Hippocampal formation (tissue), 2 donors: ENCODE results near the gene ARHGAP26.
"Not testable (repeated sequence)": the region's sequence is repeated elsewhere in the genome, so short reads cannot be mapped to it uniquely, and the experiment has no call there.

Experiments used
- DNase-seq, 2 donors: peaks; one replicate each; lab custom pipeline; 2025; lab: John Stamatoyannopoulos, UW

Gene ARHGAP26

DNA sequence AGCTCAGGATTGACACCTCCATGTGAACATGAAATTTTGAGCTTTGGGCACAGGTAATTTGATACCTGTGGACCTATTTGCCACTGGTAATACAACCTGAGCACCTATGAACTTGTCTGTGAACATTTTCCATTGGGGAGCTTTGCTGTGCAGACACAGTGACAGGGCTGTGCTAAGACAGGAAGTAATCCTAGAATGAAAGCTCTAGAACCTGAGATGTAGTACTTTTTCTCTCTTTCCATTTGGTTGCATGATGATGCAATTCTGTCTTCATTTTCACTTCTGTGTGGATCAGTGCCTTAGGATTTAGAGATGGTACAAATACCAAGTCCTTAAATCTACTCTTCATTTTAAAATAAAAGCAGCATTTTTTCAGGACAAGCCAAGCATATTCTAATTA, 416.4 kb downstream of the ARHGAP26 start:
- no peak for DNase-seq

DNA sequence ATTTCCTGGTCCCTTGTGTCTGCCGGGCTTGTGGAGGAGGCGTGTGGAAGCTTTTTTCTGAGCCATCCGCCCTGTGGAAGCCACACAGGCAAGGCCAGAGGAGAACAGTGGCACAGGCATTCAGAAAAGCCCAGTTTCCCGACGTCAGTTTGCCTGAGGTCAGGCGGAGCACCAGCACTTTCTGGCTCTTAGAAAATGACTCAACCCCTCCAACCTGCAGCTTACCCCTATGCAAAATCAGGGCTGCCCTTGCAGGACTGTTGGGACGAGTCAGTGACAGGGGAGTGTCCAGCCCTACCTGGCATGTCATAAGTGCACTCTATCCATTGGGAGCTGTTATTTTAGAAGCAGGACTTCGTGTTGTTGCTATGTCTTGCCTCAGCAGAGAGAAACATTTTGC, 417.3 kb downstream of the ARHGAP26 start:
- DNase-seq = no peak

DNA sequence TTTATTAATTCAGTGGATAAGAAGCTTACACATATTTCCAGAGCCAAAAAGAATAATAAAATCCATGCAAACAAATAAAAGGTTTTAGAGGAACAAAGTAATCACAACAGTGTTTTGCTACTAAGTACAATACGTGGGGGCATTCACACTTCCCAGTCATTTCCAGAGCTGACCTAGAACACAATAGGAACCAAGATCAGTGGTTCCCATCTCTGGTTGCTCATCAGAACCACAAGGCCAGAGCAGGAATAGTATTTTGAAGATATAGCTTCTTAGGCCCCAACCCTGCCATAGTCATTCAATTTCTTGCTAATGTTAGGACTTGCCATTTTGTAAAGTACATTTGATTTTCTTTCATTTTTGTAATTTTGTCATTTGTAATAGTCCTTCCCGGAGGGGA, 417.9 kb downstream of the ARHGAP26 start:
- DNase-seq = no peak

DNA sequence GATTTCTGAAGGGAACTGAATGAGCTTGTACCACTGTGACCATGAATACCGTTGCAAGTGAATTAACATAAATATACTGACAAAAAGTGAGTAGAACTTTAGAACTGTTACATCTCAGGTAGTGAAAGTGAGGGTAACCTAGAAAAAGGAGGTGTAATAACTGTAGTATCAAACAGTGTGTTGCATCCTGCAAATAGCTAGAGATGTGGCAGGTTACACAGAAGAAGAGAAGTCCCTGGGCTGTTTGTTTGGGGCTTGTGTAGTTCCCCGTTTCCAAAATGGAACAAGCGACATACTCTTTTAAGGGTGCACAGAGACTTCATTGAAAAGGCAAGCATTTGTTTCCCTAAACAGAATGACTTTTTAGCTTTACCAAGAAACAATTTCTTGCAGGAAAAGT, 418.5 kb downstream of the ARHGAP26 start:
- no peak for DNase-seq

DNA sequence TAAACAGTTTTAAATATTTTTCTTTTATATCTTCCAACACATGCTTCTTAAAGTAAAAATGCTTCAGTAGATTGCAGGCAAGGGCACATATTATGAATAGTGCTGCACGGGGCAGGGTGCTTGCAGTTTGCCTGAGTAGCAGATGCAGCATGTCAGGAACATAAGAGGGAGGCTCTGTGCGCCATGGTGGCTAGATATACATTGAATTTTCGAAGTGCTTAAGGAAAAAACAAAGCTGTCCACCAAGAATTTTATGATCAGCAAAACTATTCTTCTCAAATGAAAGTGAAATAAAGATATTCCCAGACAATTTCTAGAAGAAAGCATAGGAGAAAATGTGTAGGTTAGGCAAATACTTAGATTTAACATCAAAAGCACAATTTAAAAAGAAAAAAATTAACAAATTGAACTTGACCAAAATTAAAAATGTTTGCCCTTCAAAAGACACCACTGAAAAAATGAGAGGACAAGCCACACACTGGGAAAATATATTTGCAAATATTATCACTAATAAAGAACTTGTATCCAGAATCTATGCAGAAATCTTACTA, 420.2 kb downstream of the ARHGAP26 start:
- DNase-seq = no peak

DNA sequence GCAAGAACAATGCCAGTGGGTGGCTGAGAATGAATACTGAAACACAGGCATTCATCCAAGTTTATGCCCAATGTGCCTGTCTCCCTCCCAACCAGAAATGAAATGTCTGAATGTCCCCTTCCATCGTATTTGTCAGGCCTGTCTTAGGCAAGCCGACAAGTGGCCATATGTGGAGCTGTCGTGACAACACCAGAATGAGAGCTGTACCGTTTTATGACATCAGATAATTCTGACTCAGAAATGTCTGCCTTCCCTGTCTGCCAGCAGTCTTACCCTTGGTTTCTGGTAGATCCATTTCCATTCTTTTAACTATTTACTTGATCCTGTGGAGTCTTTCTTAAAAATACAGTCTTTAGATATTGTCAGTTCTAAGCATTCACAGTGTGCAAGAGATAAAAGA, 421.5 kb downstream of the ARHGAP26 start:
- no peak for DNase-seq

DNA sequence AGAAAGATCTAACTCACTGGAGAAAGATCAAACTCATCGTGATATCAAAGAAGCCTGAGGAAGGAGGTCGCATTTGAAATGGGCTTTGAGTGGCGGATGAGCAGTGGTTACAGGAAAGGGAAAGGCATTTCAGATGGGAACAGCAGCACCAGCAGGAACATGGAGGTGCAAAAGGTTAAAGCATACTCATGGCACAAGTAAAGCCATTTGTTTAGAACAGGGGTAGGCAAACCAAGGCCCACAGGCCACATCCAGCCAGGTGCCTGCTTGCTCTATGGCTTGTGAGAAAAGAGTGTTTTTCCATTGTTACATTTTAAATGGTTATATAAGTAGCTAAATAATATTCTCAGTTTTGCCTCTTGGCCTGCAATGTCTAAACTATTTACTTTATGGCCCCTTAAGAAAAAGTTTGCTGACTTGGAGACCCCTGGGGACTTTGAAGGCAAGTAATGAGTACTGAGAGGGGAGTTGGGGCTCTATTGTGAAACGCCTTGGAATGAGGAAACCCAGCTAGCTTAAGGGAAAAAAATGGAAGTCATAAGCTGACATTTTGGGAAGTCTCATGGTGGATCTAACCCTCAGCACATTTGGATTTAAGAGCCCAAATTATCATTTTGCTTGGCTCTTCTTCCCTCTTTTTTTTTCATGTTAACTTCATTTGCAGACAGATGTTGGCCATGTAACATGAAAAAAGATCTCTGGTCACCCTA, 422.2 kb downstream of the ARHGAP26 start:
- DNase-seq = no peak

DNA sequence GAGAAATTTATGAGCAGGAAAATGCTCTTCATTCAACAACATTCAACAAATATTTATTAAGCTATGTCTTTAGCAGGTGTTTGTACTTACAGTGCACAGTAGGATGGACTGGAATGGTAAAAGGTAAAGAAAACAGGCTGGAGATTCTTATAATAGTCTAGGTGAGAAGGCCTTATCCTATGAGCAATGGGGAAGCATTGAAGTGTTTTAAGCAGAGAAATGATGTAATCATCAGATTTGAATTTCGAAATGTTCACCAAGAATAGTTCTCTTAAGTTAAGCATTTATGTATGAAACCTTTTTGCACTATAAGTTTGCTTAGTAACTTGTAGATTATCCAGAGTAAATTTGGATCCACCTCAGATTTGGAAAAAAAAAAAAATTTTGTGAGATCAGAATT, 424.0 kb downstream of the ARHGAP26 start:
- DNase-seq = no peak

DNA sequence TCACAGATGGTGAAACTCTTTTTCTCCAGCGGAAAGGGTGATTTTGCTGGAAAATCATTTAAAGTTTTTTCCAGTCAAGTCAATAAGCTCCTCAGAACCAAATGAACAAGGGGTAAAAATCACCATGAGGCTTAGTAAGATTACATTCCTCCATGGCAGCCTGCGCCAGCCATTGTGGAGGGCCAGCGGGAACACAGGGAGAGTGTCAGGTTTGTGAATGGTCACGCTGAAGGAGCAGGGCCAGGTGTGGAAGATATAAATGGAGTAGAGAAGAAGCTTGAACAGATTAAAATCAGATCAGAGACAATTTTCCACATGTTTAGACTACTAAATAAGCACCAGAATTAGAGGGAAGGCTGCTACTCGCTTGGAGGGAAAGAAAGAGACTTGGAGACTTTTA, 424.5 kb downstream of the ARHGAP26 start:
- DNase-seq = no peak

DNA sequence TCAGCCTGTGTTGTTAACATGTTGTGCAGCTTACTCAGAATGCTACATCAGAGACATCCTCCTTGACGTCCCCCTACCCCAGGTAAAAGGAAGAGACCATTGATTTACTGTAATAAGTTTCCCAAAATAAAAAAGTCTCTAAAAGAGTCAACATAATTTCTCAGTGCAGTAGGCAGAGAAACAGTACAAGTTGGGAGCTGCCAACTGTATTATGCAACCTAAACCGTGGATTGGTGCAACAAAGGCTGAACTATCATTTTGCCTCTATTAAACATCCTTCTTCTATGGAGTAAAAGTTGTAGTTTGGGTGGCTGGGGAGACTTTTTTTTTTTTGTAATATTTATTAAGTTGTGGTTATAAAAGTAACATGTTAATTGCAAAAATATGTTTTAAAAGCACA, 425.3 kb downstream of the ARHGAP26 start:
- DNase-seq = no peak

DNA sequence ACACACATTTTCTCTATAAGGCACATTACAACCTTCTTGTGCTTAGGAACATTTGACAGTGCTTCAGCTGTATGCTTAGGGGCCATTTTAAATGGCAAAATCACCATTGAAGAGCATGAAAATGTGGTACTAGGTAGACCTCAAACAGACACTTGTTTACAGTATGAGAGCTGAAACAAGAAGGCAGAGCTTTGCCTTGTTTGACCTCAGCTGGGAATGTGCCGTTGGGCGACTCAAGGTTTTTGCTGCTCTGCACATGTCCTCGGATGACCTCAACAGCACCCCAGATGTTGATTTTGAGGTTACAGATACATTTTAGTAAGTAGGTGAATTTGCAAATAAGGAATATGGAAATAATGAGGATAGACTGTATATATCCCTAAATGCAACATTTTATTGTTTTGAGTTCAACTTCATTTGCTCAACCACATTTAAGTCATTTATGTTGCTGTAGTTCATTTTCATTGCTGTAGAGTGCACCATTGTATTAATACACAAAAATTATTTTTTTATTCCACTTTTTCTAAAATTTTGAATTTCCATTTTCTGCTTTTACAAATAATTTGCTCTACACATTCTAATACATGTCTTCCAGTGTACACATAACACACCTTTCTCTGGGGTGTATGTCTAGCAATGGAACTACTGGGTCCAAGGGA, 426.6 kb downstream of the ARHGAP26 start:
- DNase-seq = no peak

DNA sequence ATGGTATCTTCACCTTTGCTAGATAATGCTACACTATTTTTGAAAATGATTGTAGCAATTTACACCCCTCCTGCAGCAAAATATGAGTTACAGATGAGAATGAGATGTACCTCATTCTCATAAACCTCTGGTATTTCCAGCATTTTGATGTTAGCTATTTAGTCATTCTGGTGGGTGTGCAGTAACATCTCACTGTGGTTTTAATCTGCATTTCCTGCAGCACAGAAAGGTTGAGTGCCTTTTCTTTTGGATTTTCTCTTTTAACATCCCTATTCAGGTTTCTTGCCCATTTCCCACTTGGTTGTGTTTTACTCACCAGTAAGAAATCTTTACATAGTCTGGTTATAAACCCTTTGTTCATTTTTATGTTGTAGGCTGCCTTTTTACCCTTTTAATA, 427.1 kb downstream of the ARHGAP26 start:
- DNase-seq = no peak

DNA sequence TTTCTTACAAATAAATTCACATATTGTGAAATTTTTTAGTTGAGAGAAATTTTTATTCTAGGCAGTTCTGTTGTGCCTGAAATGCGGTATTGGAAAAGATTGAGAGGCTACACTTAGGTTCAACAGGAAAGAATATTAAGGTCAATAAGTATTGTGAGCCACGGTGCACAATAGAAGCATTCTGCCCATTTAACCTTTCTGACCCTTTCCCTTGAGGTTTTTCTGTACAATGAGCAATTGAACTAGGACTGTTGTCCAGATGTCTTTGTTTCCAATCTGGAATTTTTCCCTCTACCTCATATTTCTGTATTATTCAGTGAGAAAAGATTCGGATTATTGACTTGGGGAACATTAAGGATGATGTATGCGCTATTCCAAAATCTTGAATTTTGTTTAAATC, 428.2 kb downstream of the ARHGAP26 start:
- DNase-seq = no peak

DNA sequence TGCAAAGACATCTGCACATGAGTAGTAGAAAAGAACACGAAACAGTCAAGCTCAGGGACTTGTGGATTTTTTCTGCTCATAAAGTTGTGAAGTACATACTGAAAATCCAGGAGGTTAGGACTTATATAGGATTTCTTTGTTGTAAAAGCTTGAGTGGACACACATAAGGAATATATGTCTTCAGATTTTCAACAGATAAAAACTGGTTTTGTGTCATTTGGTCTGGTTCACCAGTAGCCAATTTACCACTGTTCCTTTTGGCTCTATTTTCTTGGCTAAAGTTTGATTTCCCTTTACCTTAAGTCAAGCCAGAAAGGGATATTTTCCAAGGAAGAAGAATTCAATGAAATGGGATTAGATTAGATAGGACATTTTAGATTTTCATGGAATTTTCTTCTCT, 429.0 kb downstream of the ARHGAP26 start:
- DNase-seq = no peak

DNA sequence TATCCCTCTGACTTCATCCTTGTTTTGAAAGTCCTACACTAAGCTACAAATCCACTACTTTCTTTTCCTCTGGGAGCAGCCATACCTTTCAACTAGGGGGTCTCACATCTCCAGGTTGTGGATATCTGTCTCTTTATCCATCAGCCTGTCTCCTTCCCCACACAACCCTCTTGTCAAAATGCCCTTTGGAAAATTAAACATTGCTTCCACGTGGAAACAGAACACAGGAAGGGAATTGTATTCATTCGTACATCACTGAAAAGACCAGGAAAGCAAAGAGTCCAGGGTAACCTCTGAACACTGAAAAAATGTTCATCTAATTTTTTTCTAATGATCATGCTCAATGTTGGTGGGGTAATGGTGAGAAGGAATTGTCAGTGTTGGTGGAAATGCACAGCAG, 429.7 kb downstream of the ARHGAP26 start:
- DNase-seq = no peak

DNA sequence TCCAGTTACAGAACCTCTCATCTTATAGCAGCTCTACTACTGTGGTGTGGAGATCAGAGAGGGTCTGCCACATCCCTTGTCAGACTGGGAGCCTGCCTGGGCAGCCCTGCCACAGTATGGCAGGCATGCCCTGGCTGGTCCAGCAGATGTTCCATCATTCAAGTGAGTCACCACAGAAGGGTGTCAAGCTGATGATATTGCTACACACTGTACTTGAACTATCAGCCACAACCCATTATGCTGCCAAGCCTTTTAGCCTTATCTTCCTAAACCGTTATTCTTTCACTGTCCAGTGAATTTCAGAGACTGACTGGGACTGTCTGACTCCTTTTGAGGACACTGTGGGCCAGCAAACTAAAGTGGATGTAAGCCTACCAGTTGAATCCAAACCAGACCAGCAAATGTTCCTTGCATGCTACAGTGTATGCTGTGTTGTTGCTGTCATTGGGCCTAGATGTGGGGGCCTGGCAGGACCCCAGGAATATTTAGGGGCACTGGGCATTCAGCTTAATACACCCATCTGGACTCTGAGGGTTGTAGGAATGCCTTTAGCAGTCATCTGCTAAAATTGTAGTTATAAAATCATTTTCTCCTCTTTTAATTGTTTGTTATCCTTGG, 430.7 kb downstream of the ARHGAP26 start:
- no peak for DNase-seq

DNA sequence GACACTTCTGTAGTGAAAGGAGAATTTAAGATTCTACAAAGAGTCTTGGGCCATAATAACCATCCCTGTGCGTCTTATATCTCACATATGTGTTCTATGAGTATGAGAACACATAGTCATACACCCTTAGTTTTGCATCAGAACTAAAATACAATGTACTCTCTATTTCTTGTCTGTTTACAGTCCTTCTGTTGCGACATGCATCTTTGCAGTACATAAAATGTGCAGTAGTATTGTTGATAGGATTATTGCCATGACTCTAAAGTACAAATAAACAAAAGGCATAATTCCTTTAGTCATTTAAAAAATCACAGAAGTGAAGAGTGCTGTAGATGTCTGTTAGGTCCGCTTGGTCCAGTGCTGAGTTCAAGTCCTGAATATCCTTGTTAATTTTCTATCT, 431.4 kb downstream of the ARHGAP26 start:
- no peak for DNase-seq

DNA sequence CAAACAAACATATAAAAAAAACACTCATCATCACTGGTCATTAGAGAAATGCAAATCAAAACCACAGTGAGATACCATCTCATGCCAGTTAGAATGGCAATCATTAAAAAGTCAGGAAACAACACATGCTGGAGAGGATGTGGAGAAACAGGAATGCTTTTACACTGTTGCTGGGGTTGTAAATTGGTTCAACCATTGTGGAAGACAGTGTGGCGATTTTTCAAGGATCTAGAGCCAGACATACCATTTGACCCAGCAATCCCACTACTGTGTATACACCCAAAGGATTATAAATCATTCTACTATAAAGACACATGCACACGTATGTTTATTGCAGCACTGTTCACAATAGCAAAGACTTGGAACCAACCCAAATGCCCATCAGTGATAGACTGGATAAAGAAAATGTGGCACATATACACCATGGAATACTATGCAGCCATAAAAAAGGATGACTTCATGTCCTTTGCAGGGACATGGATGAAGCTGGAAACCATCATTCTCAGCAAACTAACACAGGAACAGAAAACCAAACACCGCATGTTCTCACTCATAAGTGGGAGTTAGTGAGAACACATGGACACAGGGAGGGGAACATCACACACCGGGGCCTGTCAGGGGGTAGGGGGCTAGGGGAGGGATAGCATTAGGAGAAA, 433.3 kb downstream of the ARHGAP26 start:
- not testable (repeated sequence) for DNase-seq

DNA sequence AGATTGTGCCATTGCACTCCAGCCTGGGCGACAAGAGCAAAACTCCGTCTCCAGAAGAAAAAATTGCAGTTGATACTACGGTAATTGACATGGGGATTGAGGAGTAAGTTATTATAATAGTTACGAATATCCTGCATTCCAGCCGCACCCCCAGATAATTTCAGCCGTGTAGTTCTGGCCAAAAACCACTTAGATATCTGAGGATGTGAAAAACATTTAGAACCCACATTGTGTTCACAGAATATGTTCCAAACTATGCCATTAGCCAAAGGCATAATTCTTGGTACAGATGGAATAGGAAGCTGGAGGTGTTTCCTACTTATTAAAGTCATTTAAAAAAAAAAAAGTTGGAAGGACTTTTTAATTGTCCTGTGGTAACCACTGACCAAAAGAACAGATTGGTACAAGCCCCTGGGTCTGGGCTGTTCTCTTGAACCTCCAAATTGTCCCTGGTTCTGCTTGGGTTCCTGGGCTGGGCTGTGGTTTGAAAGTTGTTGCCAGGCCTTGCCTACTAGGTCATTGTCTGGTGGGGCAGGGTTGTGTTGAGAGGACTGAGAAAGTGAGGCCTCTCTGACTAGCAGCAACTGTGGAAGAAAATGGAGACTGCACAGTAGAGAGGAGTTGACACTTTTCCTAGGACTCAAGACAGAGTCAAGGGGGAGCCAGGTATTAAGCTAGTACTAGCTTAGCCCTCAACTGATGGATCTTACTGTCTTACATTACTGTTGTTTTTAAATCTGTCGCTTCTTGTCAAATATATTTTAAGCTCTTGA, 434.5 kb downstream of the ARHGAP26 start:
- DNase-seq = no peak

DNA sequence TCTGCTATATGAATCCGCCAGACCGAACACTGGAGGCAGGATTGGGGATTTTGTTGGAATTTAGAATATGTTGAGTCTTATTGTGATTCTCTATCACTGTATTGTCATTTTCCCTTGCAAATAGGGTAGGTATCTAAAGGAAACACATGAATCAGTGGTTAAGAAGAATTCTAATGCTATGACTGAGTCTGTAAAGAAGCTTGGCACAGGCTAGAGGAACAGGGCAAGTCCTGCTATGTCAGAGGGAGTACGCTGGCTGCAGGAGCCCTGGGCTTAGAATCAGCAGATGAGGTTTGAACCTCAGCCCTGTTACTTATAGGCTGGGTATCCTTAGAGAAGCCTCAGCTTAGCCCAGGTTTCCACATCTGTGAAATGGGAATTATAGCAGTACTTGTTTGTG, 435.2 kb downstream of the ARHGAP26 start:
- no peak for DNase-seq

DNA sequence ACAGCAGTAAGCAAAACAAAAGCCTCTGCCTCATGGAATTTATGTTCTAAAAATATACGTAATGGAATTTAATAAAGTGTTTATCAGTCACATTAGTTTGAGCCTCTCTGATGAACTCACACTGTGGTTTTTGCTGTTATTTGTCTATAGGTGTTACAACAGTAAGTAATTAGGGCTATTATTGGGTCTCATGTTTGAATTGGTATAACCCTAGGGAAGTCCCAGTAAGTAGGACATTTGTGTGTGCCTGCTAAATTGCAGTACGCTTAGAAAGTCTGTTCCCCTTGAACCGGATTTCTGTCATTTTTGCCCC, 435.7 kb downstream of the ARHGAP26 start:
- no peak for DNase-seq
